ENCODE results near the gene USP2. TPM values are rescaled to one million over a fixed set of nuclear protein-coding genes. Genes with fewer than 3 reads are reported as not detected.
"Not testable (repeated sequence)": the region's sequence is repeated elsewhere in the genome, so short reads cannot be mapped to it uniquely, and the experiment has no call there.

Gene USP2
- total RNA-seq, 1 donor from 2014 or later, result 2.0 TPM

- TF ChIP-seq CTCF (IDR thresholded peaks at IDR 0.05; ENCODE audit: insufficient read depth, low read length, poor library complexity, severe bottlenecking), result no peak
- DNase-seq (ENCODE audit: low read depth), result no peak
- no peak overlapping the region for H3K4me3 ChIP-seq (ENCODE audit: low read depth, low read length)
- H3K36me3 ChIP-seq (ENCODE audit: control insufficient read depth, insufficient read depth, low read length), result no peaks in the 10 kb centered on the region
- H3K27me3 ChIP-seq (ENCODE audit: control insufficient read depth, insufficient read depth, low read length), result no peaks in the 10 kb centered on the region
Measured at GRCh38 chr11:119384332-119384731, 2.8 kb upstream of the USP2 start.

- not testable (repeated sequence) for H3K27me3 ChIP-seq (ENCODE audit: control insufficient read depth, insufficient read depth, low read length); H3K36me3 ChIP-seq (ENCODE audit: control insufficient read depth, insufficient read depth, low read length); H3K4me3 ChIP-seq (ENCODE audit: low read depth, low read length); DNase-seq (ENCODE audit: low read depth)
Measured at GRCh38 chr11:119382513-119382912, 1.0 kb upstream of the USP2 start.

- peak overlapping the region; percentile 23 for H3K4me3 ChIP-seq (ENCODE audit: low read depth, low read length)
- no peaks in the 10 kb centered on the region for H3K27me3 ChIP-seq (ENCODE audit: control insufficient read depth, insufficient read depth, low read length)
- TF ChIP-seq CTCF (IDR thresholded peaks at IDR 0.05; ENCODE audit: insufficient read depth, low read length, poor library complexity, severe bottlenecking), result no peak
- no peaks in the 10 kb centered on the region for H3K36me3 ChIP-seq (ENCODE audit: control insufficient read depth, insufficient read depth, low read length)
- DNase-seq (ENCODE audit: low read depth), result no peak
Measured at GRCh38 chr11:119382101-119382500, 611 bp upstream of the USP2 start.

- peak overlapping the region; percentile 33 for H3K4me3 ChIP-seq (ENCODE audit: low read depth, low read length)
- no peaks in the 10 kb centered on the region for H3K27me3 ChIP-seq (ENCODE audit: control insufficient read depth, insufficient read depth, low read length)
- TF ChIP-seq CTCF (IDR thresholded peaks at IDR 0.05; ENCODE audit: insufficient read depth, low read length, poor library complexity, severe bottlenecking), result no peak
- H3K36me3 ChIP-seq (ENCODE audit: control insufficient read depth, insufficient read depth, low read length), result no peaks in the 10 kb centered on the region
- DNase-seq (ENCODE audit: low read depth), result no peak
Measured at GRCh38 chr11:119380827-119381180, 686 bp downstream of the USP2 start.

- no peak overlapping the region for H3K4me3 ChIP-seq (ENCODE audit: low read depth, low read length)
- no peaks in the 10 kb centered on the region for H3K36me3 ChIP-seq (ENCODE audit: control insufficient read depth, insufficient read depth, low read length)
- DNase-seq (ENCODE audit: low read depth), result no peak
- no peak for TF ChIP-seq CTCF (IDR thresholded peaks at IDR 0.05; ENCODE audit: insufficient read depth, low read length, poor library complexity, severe bottlenecking)
- H3K27me3 ChIP-seq (ENCODE audit: control insufficient read depth, insufficient read depth, low read length), result no peaks in the 10 kb centered on the region
Measured at GRCh38 chr11:119380160-119380826, 1.2 kb downstream of the USP2 start.

- Histone ChIP-seq H3K27me3 (ENCODE audit: control insufficient read depth, insufficient read depth, low read length) (no peaks in the 10 kb centered on the region), H3K36me3 (ENCODE audit: control insufficient read depth, insufficient read depth, low read length) (no peaks in the 10 kb centered on the region), H3K4me3 (ENCODE audit: low read depth, low read length) (no peak overlapping the region)
- TF ChIP-seq CTCF (IDR thresholded peaks at IDR 0.05; ENCODE audit: insufficient read depth, low read length, poor library complexity, severe bottlenecking), result no peak
- DNase-seq (ENCODE audit: low read depth), result no peak
Measured at GRCh38 chr11:119378851-119379465, 2.5 kb downstream of the USP2 start.

Measured in kidney epithelial cell (primary cell).